ENCODE data around the gene STT3B. TPM values are rescaled to one million over a fixed set of nuclear protein-coding genes. Genes with fewer than 3 reads are reported as not detected.

STT3B gene
- total RNA-seq, 2 donors from 2014 or later: 78.0 to 87.5 TPM

- peaks cover under 1% of the 10 kb centered on the region for H3K36me3 ChIP-seq
- DNase-seq (ENCODE audit: low spot score): no peak
- no peaks in the 10 kb centered on the region for H3K4me1 ChIP-seq
- H3K9me3 ChIP-seq: no peaks in the 10 kb centered on the region
- TF ChIP-seq CTCF (IDR thresholded peaks at IDR 0.05): no peak
- H3K4me3 ChIP-seq: no peak overlapping the region
- H3K27ac ChIP-seq: no peak overlapping the region
- no peaks in the 10 kb centered on the region for H3K27me3 ChIP-seq
These were observed 82.5 kb downstream of the STT3B start for GRCh38 chr3:31615071-31615875.

DNA sequence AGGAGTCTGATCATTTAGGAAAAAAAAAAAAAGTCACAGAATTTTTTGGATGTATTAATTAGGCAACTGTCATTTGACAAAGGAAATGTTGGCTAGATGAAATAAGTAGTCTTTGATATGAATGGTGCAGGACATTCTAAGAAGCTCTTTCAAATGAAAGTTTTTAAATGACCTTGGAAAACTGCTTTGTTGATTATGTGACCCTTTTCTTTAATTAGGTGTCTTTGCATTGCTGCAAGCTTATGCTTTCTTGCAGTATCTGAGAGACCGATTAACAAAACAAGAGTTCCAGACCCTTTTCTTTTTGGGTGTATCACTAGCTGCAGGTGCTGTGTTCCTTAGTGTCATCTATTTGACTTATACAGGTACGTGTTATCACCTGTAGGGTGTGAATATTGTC lies 84.0 kb downstream of the STT3B start:
- Histone ChIP-seq H3K27ac (no peak overlapping the region), H3K36me3 (peaks cover 9% of the 10 kb centered on the region)
- no peak for TF ChIP-seq CTCF (IDR thresholded peaks at IDR 0.05)

GRCh38 chr3:31620656-31621055 lies 87.9 kb downstream of the STT3B start:
- no peak for DNase-seq (ENCODE audit: low spot score)
- no peaks in the 10 kb centered on the region for H3K9me3 ChIP-seq
- peaks cover 26% of the 10 kb centered on the region for H3K36me3 ChIP-seq
- no peak overlapping the region for H3K4me3 ChIP-seq
- H3K27ac ChIP-seq: no peak overlapping the region
- no peaks in the 10 kb centered on the region for H3K4me1 ChIP-seq
- no peaks in the 10 kb centered on the region for H3K27me3 ChIP-seq
- no peak for TF ChIP-seq CTCF (IDR thresholded peaks at IDR 0.05)

More for the DNA sequence above, 84.0 kb downstream of the STT3B start:
- H3K27me3 ChIP-seq: no peaks in the 10 kb centered on the region
- no peak for DNase-seq (ENCODE audit: low spot score)
- H3K4me1 ChIP-seq: no peaks in the 10 kb centered on the region
- no peaks in the 10 kb centered on the region for H3K9me3 ChIP-seq
- no peak overlapping the region for H3K4me3 ChIP-seq

GRCh38 chr3:31621314-31621713 lies 88.6 kb downstream of the STT3B start:
- Histone ChIP-seq H3K9me3 (no peaks in the 10 kb centered on the region), H3K36me3 (peaks cover 33% of the 10 kb centered on the region), H3K4me3 (no peak overlapping the region), H3K4me1 (no peaks in the 10 kb centered on the region), H3K27ac (no peak overlapping the region), H3K27me3 (no peaks in the 10 kb centered on the region)
- DNase-seq (ENCODE audit: low spot score): no peak
- no peak for TF ChIP-seq CTCF (IDR thresholded peaks at IDR 0.05)

- Histone ChIP-seq H3K4me1 (no peaks in the 10 kb centered on the region), H3K36me3 (peaks cover 43% of the 10 kb centered on the region), H3K27me3 (no peaks in the 10 kb centered on the region), H3K27ac (no peak overlapping the region), H3K9me3 (no peaks in the 10 kb centered on the region), H3K4me3 (no peak overlapping the region)
- no peak for TF ChIP-seq CTCF (IDR thresholded peaks at IDR 0.05)
- no peak for DNase-seq (ENCODE audit: low spot score)
These were observed 90.0 kb downstream of the STT3B start for GRCh38 chr3:31622636-31623288.

All from right atrium auricular region (tissue), 2 donors.